Gastroesophageal sphincter (tissue), 3 donors: ENCODE measurements around the gene TXNDC9.

Experiments used
- EP300 ChIP-seq: sonication (generic); formaldehyde crosslinking; IDR thresholded peaks from one replicate; pipeline ENCODE4 v1.6.1; 2017; ENCODE audit warnings: antibody characterized with exemption, mild to moderate bottlenecking
- POLR2AphosphoS5 ChIP-seq: sonication (generic); formaldehyde crosslinking; IDR thresholded peaks from one replicate; pipeline ENCODE4 v1.6.1; 2017; ENCODE audit warnings: antibody characterized with exemption
- TF ChIP-seq, protein P1 (sequence below), 4 experiments: fragments of 200-600 bp in 2 of 4; fragments of 450-650 bp in 2 of 4; sonication (generic) in 1 of 4; IDR thresholded peaks; one replicate each; pipeline ENCODE4 v1.5.1; 2017 to 2019; ENCODE audit warnings: antibody characterized with exemption in 4 of 4, mild to moderate bottlenecking in 2 of 4, moderate library complexity in 2 of 4

DNA sequence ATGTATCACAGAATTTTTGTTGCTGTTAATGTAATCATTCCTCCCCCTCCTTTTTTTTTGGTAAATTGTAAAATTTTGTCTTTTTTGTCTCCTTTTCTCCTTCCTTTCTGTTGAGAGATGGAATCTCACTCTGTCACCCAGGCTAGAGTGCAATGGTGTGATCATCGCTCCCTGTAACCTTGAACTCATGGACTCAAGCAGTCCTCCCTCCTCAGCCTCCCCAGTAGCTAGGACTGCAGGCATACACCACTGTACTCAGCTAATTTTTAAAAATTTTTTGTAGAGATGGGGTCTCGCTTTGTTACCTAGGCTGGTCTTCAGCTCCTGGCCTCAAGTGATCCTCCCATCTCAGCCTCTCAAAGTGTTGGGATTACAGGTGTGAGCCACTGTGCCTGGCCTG lies 6.4 kb upstream of the TXNDC9 start:
- TF ChIP-seq, protein P1, sequence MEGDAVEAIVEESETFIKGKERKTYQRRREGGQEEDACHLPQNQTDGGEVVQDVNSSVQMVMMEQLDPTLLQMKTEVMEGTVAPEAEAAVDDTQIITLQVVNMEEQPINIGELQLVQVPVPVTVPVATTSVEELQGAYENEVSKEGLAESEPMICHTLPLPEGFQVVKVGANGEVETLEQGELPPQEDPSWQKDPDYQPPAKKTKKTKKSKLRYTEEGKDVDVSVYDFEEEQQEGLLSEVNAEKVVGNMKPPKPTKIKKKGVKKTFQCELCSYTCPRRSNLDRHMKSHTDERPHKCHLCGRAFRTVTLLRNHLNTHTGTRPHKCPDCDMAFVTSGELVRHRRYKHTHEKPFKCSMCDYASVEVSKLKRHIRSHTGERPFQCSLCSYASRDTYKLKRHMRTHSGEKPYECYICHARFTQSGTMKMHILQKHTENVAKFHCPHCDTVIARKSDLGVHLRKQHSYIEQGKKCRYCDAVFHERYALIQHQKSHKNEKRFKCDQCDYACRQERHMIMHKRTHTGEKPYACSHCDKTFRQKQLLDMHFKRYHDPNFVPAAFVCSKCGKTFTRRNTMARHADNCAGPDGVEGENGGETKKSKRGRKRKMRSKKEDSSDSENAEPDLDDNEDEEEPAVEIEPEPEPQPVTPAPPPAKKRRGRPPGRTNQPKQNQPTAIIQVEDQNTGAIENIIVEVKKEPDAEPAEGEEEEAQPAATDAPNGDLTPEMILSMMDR (IDR thresholded peaks at IDR 0.05) = no peak
- TF ChIP-seq POLR2AphosphoS5 (no peak), EP300 (no peak)
